ENCODE results near the gene FCHO2. TPM values are rescaled to one million over a fixed set of nuclear protein-coding genes. Genes with fewer than 3 reads are reported as not detected.
A peak's percentile ranks its signal among the peaks of the same experiment; 100 is the strongest.
"Not testable (repeated sequence)": the region's sequence is repeated elsewhere in the genome, so short reads cannot be mapped to it uniquely, and the experiment has no call there.

The FCHO2 gene, protein sequence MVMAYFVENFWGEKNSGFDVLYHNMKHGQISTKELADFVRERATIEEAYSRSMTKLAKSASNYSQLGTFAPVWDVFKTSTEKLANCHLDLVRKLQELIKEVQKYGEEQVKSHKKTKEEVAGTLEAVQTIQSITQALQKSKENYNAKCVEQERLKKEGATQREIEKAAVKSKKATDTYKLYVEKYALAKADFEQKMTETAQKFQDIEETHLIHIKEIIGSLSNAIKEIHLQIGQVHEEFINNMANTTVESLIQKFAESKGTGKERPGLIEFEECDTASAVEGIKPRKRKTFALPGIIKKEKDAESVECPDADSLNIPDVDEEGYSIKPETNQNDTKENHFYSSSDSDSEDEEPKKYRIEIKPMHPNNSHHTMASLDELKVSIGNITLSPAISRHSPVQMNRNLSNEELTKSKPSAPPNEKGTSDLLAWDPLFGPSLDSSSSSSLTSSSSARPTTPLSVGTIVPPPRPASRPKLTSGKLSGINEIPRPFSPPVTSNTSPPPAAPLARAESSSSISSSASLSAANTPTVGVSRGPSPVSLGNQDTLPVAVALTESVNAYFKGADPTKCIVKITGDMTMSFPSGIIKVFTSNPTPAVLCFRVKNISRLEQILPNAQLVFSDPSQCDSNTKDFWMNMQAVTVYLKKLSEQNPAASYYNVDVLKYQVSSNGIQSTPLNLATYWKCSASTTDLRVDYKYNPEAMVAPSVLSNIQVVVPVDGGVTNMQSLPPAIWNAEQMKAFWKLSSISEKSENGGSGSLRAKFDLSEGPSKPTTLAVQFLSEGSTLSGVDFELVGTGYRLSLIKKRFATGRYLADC
- 15.5 TPM for total RNA-seq
- long read RNA-seq, partial matches to known transcripts = 1 of 2 reads
- long read RNA-seq, other reads (novel, unspliced or antisense) = 1 of 2 reads

DNA sequence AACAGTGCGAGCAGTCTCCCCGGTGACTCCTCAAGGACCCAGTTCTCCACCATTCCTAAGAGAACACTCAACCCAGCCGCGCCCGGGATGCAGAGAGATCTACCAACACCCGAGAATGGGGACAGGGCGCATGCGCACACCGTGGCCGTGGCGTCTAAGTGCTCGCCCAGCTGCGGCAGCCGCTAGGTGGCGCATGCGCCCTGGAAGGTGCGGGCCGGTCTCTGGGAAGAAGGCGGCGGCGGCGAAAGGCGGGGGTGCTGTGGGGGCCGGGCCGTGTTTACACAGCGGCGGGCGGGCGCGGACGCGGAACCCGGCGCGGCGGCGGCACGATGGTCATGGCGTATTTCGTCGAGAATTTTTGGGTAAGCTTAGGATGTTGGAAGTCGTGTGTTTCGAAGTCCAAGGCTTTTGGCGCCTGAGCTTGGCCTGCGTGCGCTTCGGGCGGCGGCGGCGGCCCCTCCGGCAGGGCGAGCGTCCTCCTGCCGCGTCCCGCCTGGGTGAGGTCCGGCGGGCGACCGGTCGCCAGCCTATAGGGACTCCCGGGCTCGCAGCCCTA, at the start of gene FCHO2:
Gene FCHO2 (plus strand): TSS at position 274 of the 556 bp plus-strand sequence. CDS start 56 bp downstream, at position 330.
- DNase-seq (ENCODE audit: low spot score) = peak; percentile 100
- intact Hi-C loops (cut with DNase I) = loop anchor here (2.0 to 5.0 kb wide), 2 partner anchors 109 to 139 kb away; partner anchors contain the start of gene TNPO1

DNA sequence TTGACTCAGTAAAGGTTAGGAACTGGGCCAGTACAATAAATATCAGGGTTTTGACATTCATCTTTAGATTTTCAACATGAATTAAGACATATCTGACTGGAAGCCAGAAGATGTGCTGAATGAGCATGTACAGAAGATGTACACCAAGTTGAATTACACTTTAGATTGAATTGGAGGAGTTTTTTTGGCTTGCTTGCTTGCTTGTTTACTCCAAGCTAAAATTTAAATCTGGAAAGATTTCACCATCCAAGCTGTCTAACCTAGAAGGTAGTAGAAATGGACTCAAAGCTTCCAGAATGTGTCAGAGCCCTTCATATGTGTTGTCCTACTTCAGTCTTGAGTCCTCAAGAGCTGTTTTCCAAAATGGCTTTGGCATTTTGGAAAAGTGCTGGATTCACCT, 49.0 kb upstream of the FCHO2 start:
- intact Hi-C loops (cut with DNase I) = no loop called here

DNA sequence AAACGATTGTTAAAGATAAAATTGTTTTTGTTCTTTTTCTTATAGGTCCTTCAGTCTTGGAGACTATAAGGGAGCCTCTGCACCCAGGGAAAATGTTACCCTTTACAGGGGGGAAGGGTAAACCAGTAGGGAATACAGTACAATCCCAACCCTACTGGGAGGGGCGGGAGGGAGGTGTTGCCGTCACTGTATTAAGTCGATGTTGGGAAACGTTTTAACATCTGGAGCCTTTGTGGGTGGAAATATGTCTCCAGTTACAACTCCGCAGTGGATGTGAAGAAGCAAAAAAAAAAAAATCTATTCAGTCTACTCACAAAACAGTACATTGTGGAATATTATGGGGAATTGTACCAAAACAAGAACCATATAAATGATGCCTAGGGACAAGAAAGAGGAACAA, 47.2 kb upstream of the FCHO2 start:
- DNase-seq (ENCODE audit: low spot score) = no peak
- intact Hi-C loops (cut with DNase I) = no loop called here

More for the DNA sequence above, 49.0 kb upstream of the FCHO2 start:
- DNase-seq (ENCODE audit: low spot score) = no peak

DNA sequence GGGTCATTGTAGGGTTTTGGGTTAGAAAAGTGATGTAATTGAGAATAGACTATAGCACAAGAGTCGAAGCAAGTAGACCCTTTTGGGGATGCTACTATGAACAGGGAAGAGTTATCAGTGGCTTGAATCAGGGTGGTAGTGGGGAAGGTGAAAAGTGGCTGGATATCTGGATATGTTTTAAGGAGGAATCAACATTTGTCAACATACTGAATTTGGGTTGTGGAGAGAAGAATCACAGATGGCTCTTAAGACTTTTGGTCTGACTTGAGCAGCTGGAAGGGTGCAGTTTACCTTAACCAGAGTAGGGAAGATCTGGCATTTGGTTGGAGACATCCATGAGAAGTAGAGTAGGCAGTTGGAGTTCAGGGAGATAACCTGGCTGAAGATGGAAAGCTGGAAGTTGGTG, 38.5 kb upstream of the FCHO2 start:
- DNase-seq (ENCODE audit: low spot score) = no peak
- intact Hi-C loops (cut with DNase I) = no loop called here

DNA sequence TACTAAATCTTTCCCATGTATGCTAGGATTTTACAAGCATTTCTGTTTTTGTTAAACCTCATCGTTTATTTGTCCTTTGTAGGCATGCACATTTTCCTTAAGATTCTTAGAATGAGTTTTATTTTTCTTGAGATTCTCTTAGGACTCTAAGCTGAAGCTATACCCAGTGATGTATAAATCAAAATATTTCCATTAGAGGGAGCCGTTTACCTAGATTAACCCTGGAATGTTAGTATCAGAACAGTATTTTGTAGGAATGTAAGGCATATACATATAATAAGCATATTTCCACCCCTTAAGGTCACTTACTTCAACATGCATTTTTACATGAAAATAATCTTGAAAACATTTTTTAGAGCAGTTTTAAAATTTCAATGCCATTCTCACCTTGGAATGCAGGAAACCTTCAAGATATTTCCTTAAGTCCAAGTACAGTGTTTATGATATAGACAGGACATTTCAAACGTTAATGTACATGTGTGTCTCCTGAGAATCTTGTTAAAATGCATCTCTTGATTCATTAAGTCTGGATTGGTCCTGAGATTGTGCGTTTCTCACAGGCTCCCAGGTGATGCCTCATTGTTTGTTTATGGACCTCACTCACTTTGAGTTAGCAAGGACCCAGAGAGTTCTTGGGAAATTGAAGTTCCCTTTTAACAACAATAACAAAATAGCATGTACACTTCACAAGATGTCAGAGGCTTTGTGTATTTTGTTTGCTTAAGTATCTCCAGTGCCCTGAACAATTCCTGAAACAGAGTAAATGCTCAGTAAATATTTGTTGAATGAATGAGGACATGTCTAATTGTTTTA, 34.9 kb upstream of the FCHO2 start:
- intact Hi-C loops (cut with DNase I) = no loop called here
- DNase-seq (ENCODE audit: low spot score) = no peak

DNA sequence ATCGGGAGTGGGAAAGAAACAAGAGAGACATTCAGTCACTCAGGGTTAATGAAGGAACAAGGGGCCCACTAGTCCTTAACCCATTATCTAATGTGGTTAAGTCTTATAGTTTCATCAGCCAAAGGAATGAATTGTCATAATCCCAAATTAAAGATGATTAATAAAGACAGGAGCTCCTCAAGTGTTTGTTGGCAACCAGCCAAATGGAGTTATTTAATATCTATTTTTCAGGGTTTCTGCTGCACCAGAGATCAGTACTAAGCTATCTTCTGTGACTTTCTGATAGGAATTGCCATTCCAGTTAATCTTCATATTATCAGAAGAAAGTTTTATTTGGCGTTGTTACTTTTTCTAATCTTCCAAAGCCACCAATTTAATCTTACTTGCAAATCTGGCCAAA, 34.0 kb upstream of the FCHO2 start:
- DNase-seq (ENCODE audit: low spot score) = no peak
- intact Hi-C loops (cut with DNase I) = no loop called here

DNA sequence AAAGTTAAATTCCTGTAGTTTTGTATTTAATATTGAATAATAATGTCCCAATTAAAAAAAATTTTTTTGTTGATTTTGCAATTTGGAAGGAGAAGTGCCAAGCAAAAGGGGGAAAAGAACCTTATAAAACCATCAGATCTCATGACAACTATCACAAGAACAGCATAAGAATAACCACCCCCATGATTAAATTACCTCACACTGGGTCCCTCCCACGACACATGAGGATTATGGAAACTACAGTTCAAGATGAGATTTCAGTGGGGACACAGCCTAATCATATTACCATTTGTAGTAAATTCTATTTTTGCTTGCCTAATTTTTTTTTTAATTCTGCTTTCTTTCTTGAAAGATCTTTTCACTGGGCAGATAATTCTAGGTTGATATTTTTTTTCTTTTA, 33.4 kb upstream of the FCHO2 start:
- intact Hi-C loops (cut with DNase I) = no loop called here
- no peak for DNase-seq (ENCODE audit: low spot score)

DNA sequence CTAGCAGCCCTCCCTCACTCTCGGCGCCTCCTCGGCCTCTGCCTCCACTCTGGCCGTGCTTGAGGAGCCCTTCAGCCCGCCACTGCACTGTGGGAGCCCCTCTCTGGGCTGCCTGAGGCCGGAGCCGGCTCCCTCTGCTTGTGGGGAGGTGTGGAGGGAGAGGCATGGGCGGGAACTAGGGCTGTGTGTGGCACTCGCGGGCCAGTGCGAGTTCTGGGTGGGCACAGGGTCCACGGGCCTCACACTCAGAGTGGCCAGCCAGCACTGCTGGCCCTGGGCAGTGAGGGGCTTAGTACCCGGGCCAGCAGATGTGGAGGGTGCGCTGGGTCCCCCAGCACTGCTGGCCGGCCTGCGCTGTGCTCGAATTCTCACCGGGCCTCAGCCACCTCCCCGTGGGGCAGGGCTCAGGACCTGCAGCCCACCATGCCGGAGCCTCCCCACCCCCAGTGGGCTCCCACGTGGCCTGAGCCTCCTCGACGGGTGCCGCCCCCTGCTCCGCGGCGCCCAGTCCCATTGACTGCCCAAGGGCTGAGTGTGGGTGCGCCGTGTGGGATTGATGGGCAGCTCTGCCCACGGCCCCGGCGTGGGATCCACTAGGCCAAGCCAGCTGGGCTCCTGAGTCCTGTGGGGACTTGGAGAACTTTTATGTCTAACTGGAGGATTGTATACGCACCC, 30.4 kb upstream of the FCHO2 start:
- intact Hi-C loops (cut with DNase I) = no loop called here
- no peak for DNase-seq (ENCODE audit: low spot score)

DNA sequence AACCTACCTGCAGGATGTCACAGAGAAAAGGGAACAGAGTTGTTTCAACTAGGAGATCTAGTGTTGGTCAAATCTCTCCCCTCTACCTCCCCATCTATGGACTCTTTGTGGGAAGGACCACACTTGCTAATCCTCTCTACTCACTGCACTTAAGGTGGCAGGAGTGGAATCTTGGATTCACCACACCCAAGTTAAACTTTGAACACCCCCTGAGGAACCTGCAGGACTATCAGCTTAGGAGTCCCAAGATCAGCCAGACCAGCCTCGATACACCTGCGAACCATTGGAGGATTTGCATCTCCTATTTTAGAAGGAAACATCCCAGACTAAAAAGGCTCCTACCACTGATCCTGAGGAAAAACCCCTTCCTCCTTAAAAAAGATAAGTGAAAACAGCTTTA, 23.2 kb upstream of the FCHO2 start:
- DNase-seq (ENCODE audit: low spot score); intact Hi-C loops (cut with DNase I): not testable (repeated sequence)

DNA sequence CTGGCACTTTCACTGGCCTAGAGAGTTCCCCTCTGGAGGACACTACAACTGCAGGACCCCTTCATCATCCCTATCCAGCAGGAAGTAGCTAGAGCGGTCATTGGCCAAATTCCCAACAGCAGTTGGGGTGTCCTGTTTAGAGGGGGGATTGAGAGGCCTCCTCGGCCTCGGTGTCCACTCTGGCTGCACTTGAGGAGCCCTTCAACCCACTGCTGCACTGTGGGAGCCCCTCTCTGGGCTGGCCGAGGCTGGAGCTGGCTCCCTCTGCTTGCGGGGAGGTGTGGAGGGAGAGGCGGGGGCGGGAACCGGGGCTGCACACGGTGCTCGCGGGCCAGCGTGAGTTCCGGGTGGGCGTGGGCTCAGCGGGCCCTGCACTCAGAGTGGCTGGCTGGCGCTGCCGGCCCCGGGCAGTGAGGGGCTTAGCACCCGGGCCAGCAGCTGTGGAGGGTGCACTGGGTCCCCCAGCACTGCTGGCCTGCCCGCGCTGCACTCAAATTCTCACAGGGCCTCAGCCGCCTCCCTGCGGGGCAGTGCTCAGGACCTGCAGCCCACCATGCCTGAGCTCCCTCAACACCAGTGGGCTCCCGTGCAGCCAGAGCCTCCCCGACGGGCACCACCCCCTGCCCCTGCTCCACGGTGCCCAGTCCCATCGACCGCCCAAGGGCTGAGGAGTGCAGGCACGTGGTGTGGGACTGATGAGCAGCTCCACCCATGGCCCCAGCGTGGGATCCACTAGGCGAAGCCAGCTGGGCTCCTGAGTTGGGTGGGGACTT, 20.7 kb upstream of the FCHO2 start:
- intact Hi-C loops (cut with DNase I); DNase-seq (ENCODE audit: low spot score): not testable (repeated sequence)

DNA sequence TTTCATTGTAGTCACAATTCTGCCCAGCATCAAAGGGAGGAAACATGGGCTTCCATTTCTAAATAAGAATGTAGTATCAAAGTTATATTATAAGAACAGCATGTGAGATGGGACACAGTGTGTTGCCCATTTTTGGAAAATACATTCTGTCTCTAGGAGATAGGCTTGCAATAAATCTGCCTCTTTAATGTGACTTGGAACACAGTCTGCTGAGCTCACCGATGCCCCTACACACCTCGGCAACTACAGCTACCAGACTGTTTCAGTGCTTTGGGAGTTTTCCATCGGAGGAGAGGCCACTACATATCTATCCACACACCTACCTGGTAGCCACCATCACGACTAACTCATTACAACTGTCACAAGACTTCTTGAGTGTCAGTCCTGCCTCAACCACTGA, 18.9 kb upstream of the FCHO2 start:
- intact Hi-C loops (cut with DNase I) = no loop called here

DNA sequence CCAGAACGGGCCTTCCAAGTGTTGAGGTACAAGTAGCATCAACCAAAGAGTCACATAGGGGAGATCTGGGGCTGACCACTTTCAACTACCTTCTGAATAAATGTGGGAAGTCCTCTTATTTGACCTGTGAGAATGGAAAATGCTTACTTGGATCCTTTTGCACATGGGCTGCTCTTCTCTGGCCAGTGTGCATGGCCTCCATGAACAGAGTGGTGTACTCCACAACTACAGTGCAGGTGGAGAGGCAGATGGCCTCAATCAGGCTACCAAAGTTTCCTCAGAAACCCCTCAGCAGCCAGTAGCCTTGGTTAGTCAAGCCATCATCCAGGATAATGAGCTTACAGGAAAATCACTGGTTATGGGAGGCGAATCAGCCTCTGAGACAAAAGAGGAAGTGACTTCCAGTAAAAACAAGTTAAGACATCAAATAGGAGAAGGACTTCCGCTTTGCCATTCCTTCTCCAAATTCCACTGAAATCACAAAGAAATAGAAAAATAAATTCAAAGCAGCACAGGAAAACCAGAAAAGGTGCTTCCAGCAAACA, 18.3 kb upstream of the FCHO2 start:
- intact Hi-C loops (cut with DNase I) = no loop called here

More for the DNA sequence above, 18.9 kb upstream of the FCHO2 start:
- no peak for DNase-seq (ENCODE audit: low spot score)

DNA sequence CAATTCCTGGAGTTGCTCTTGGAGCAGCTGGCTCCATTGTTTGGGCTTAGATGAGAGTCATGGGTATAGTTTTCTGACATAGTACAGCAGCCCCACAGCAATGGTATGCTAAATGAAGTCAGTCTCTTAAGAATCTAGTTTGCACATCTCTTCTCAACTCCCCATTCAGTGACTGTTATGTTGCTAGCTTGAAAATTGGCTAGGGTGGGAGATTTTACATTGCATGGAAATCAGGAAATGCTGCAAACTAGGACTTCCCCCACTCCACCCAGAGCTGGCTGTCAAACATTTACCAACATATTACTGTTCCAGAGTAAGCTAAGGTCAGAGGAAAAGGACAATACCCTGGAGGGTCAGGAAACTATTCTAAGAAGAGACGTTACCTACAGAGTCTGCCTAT, 17.6 kb upstream of the FCHO2 start:
- intact Hi-C loops (cut with DNase I) = no loop called here
- DNase-seq (ENCODE audit: low spot score) = no peak

More for the DNA sequence above, 18.3 kb upstream of the FCHO2 start:
- no peak for DNase-seq (ENCODE audit: low spot score)

DNA sequence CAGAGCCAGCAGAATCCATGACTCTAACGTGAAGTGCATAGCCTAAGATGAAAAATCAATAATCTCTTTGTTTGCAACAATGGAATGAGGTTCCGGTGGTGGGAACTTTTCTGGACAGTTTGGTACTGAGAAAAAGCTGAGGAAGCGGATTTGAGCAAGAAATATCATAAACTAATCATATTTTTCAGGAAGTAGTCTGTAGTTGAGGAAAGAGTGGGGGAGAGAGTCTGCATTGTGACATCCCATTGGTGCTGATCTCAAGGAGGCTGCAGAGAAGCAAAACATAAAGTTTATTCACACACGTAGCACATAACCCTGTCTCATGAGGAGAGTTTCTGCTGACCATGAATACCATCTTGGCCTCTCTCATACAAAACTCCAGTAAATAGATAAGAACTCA, 15.8 kb upstream of the FCHO2 start:
- no peak for DNase-seq (ENCODE audit: low spot score)
- intact Hi-C loops (cut with DNase I) = no loop called here

DNA sequence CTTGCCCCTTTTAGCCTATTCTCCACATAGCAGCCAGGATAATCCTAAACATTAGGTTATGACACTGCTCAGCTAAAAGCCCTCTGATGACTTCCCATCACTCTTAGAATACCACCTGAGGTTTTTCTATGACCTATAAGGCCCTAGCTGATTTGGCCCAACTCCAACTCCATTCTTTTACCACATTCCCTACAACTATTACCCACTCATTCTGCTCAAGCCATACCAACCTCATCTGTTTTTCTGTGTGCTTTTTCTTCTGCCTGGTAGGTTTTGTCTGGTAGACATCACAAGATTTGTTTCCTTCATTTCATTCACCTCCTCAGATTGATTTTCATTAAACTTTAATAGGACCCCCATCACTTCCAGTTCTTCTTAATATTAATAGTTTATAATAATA, 12.5 kb upstream of the FCHO2 start:
- no peak for DNase-seq (ENCODE audit: low spot score)
- intact Hi-C loops (cut with DNase I) = no loop called here

DNA sequence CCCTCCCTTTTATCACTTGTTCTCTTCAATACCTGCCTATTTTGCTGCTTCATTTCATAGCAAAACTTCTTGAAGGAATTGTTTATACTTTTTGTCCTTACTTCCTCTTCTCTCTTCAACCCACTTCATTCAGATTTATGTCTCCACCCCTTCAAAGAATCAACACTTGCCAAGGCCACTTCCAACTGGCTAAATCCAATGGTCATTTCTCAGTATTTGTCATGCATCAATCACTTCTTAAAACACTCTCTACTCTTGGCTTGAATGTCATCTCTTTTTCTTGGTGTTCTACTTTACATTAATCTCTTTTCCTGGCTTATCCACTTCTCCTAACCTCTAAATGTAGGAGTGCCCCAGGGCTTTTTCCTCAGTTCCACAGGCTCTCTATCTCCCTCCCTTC, 8.3 kb upstream of the FCHO2 start:
- DNase-seq (ENCODE audit: low spot score) = no peak
- intact Hi-C loops (cut with DNase I) = no loop called here

DNA sequence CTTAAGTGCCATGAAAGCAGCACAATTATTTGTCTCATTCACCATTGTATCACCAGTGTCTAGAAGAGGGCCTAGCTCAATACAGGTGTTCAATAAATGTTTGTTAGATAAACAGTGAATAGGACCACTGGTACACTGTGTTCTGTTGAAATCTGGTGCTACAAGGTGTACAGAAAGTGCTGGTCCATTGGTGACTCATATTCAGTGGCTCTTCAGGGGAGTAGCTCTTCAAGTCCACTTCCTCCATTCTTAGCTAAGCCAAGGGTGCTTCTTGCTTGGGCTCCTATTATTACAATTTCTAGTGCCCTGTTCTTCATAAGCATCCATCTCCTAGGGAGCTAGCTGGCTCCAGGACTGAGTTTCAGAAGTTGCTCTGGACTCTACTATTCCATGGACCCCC, 6.4 kb upstream of the FCHO2 start:
- intact Hi-C loops (cut with DNase I) = no loop called here

More for the DNA sequence above, 6.4 kb upstream of the FCHO2 start:
- no peak for DNase-seq (ENCODE audit: low spot score)
